ENCODE data around the gene HLX.

DNA sequence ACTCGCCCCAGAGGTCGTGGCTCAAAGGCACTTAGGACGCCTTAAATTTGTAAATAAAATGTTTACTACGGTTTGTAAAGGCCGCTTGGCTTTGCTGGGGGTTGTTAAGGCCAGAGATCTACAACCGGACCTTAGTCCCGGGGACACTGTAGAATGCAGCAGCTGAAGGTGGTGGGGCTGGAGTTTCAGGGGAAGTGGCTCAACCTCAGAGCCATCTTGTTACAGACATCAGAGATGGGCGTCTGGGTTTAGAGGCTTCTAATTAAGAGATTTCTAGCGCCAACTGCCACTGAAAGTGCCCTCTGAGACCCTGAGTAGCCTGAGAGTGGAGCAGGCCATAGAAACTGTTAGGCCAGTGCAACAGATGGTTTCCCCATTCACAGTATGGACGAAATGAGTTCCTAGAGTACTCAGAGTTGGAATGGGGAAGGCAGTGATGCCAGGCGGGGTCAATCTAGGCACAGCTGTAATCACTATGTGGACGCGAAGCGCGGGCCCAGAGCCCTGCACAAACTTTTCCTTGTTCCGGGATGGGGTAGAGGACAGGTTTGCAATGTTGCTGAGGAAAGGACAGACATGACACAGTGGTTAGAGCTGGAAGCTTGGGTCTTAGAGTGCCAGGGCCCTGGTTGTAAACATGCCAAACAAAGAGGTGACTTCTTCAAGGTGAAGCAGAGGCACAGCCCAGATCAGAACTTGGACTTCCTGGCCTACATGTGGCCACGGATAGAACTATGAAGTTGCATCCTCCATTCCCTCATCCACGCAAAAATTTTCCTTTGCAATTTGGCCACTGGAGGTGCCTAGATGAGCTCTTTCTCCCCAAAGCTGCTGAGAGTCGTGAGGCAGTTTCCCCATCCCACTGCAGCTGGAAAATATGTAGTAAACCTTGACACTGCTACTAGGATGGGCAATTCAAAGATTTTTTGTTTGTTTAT is 6.0 kb downstream of the HLX start:
- no peak for TF ChIP-seq CTCF (IDR thresholded peaks at IDR 0.05)
- no peak for TF ChIP-seq POLR2AphosphoS5 (IDR thresholded peaks at IDR 0.05; ENCODE audit: insufficient read depth in 1 of 2, low read depth in 1 of 2)

All from vagina (tissue), 2 donors.